K562 (cell line): ENCODE results near the gene MAU2. TPM values are rescaled to one million over a fixed set of nuclear protein-coding genes. Genes with fewer than 3 reads are reported as not detected.

Experiments used
- GABPA ChIP-seq: fragments of 200-800 bp; sonication (Bioruptor generic); conservative IDR thresholded peaks from 2 replicates; pipeline ENCODE4 v1.6.1; 2016; ENCODE audit warnings: low read depth, missing genetic modification characterization, missing compliant biosample characterization
- LEF1 ChIP-seq: fragments of 450-650 bp; IDR thresholded peaks from 2 replicates; pipeline ENCODE4 v1.6.1; 2016; ENCODE audit warnings: mild to moderate bottlenecking
- NFIC ChIP-seq: fragments of 450-650 bp; IDR thresholded peaks from 2 replicates; pipeline ENCODE4 v1.6.1; 2017; ENCODE audit warnings: mild to moderate bottlenecking, inconsistent platforms
- NR4A1 ChIP-seq, 2 experiments: fragments of 250-450 bp in 1 of 2; fragments of 450-650 bp in 1 of 2; sonication (Bioruptor Pico) in 1 of 2; IDR thresholded peaks; 2 replicates each; pipeline versions ENCODE4 v1.4.0 to v1.6.1; 2016 to 2020; ENCODE audit warnings: mild to moderate bottlenecking in 2 of 2, missing compliant biosample characterization in 1 of 2, missing genetic modification characterization in 1 of 2, moderate library complexity in 1 of 2
- PRPF4 ChIP-seq: fragments of 200-400 bp; formaldehyde crosslinking; IDR thresholded peaks from one replicate; pipeline ENCODE4 v1.6.1; 2017; ENCODE audit warnings: low read length, low read depth, mild to moderate bottlenecking; ENCODE audit not compliant: insufficient read depth, poor library complexity, severe bottlenecking
- TAF1 ChIP-seq: IDR thresholded peaks from 2 replicates; pipeline ENCODE4 v1.6.1; 2011; ENCODE audit warnings: mild to moderate bottlenecking, low read length, moderate library complexity; ENCODE audit not compliant: insufficient read depth, control insufficient read depth, severe bottlenecking; ENCODE audit errors: extremely low read depth
- TBP ChIP-seq: optimal IDR thresholded peaks from 2 replicates; pipeline ENCODE3; 2011; ENCODE audit warnings: low read depth, low read length, improper control_type of control experiment
- ZC3H4 ChIP-seq: sonication (generic); formaldehyde crosslinking; IDR thresholded peaks from 2 replicates; pipeline ENCODE4 v1.9.0; 2021; ENCODE audit warnings: missing genetic modification reagents, borderline replicate concordance
- ZNF24 ChIP-seq: fragments of 450-650 bp; IDR thresholded peaks from 2 replicates; pipeline ENCODE4 v1.6.1; 2016
- polyA plus RNA-seq, 8 experiments: library from polyadenylated mRNA; depleted of rRNA in 4 of 8; stranded (reverse) in 5 of 8; unstranded in 3 of 8; fragments of >200 nt; fragmentation: Nextera tagmentation in 2 of 8; fragmentation: Illumina TruSeq in 1 of 8; extraction: Ambion mirVana in 2 of 8; extraction: Trizol in 1 of 8; gene quantifications; 2 replicates each; pipeline versions ENCODE4 v1.2.1 to v1.2.3, GENCODE V29; 2011 to 2014; ENCODE audit warnings: inconsistent platforms in 1 of 8, missing spikeins in 1 of 8
- total RNA-seq, 7 experiments: library from RNA; depleted of rRNA in 6 of 7; stranded (reverse); fragments of >200 nt in 6 of 7; fragmentation: Illumina TruSeq in 2 of 7; extraction: Trizol in 2 of 7; gene quantifications; 2 replicates each; pipeline versions ENCODE4 v1.2.1 to v1.2.3, GENCODE V29; 2011 to 2021; ENCODE audit warnings: low replicate concordance in 1 of 7
- TF ChIP-seq, protein P1 (sequence below): sonication (generic); formaldehyde crosslinking; IDR thresholded peaks from 2 replicates; pipeline ENCODE4 v1.8.0; 2023; ENCODE audit warnings: mild to moderate bottlenecking, missing genetic modification reagents
- TF ChIP-seq, protein P2 (sequence below): sonication (generic); formaldehyde crosslinking; IDR thresholded peaks from 2 replicates; pipeline ENCODE4 v1.4.0; 2020; ENCODE audit warnings: mild to moderate bottlenecking, missing genetic modification reagents
- TF ChIP-seq, protein P3 (sequence below), 2 experiments: fragments of 250-450 bp in 1 of 2; fragments of 450-650 bp in 1 of 2; sonication (Bioruptor Pico) in 1 of 2; IDR thresholded peaks; 2 replicates each; pipeline versions ENCODE4 v1.6.1 to v1.8.0; 2016 to 2021; ENCODE audit warnings: mild to moderate bottlenecking in 2 of 2, moderate library complexity in 2 of 2, missing compliant biosample characterization in 1 of 2, missing genetic modification characterization in 1 of 2
- TF ChIP-seq, protein P4 (sequence below): fragments of 450-650 bp; conservative IDR thresholded peaks from 2 replicates; pipeline ENCODE4 v1.6.1; 2016; ENCODE audit warnings: missing genetic modification characterization, low read depth, mild to moderate bottlenecking, control low read depth, missing compliant biosample characterization
- TF ChIP-seq, protein P5 (sequence below), 3 experiments: fragments of 200-800 bp in 1 of 3; fragments of 250-450 bp in 1 of 3; fragments of 450-650 bp in 1 of 3; sonication (Bioruptor Pico) in 1 of 3; sonication (Bioruptor generic) in 1 of 3; formaldehyde crosslinking in 1 of 3; IDR thresholded peaks; 2 replicates each; pipeline versions ENCODE4 v1.6.1 to v1.8.0; 2016 to 2022; ENCODE audit warnings: mild to moderate bottlenecking in 2 of 3, missing genetic modification characterization in 2 of 3, missing compliant biosample characterization in 1 of 3, moderate library complexity in 1 of 3

MAU2 gene
- total and polyA plus RNA-seq, 9 of the 15 experiments (the other 6 are each of a cell fraction or from before 2014, with no cell fraction given), result 1.2 to 48.1 (median 19.4) TPM

DNA sequence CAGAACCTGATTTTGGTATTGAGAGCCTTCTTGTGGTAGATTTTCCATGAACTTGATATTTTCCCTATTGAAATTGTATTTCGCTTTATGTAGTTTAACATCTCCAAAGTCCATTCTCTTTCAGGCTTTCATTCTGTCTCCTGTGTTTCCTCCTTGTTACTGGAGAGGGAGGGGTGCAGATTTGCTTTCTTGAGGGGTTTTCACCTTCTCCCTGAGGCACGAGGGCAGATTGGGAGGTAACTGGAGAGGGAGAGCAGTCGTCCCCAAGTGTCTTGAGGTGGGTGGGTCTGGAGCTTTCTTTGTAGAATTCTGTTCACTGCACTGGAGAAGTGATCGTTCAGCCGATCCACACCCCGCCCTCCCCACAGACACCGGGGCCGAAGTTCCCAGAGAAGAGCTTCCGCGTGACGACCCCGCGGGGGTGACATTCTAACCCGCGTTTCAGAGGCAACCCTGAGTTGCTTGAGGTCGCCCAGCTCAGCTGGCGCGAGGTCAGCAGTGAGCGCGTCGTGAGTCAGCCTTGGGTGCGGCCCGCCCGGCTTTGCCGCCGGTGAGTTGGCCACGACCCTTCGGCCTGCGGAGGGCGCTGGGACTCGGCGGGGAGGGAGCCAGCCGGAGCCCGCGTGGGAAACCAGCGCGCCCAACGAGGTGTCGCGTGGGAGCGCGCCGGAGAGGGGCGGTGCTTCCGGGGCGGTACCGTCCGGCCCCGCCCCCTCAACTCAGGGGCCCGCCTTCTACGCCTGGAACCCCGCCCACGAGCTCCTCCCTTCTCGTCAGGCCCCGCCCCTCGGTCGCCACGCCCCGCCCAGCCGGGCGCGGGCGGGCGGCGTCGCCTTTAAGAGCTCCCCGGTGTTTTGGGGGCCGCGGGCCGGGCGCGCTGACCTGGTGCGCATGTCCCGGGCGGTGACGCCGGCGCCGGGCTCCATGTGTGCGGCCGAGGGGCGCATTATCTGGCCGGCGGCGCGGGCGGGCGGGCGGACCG is 84.5 kb downstream of the MAU2 start, which contains the start of gene GATAD2A (continued):
- peak; percentile 90 for TF ChIP-seq GABPA
- peak; percentile 81 for TF ChIP-seq NFIC
- TF ChIP-seq, protein P1, sequence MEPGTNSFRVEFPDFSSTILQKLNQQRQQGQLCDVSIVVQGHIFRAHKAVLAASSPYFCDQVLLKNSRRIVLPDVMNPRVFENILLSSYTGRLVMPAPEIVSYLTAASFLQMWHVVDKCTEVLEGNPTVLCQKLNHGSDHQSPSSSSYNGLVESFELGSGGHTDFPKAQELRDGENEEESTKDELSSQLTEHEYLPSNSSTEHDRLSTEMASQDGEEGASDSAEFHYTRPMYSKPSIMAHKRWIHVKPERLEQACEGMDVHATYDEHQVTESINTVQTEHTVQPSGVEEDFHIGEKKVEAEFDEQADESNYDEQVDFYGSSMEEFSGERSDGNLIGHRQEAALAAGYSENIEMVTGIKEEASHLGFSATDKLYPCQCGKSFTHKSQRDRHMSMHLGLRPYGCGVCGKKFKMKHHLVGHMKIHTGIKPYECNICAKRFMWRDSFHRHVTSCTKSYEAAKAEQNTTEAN (CRISPR knock-in tag), result 0 out of 2 replicates have a peak, but pooled peaks have one; percentile 73
- TF ChIP-seq ZC3H4 (CRISPR knock-in tag), result no peak
- peak; percentile 63 for TF ChIP-seq TBP
- TF ChIP-seq, protein P2, sequence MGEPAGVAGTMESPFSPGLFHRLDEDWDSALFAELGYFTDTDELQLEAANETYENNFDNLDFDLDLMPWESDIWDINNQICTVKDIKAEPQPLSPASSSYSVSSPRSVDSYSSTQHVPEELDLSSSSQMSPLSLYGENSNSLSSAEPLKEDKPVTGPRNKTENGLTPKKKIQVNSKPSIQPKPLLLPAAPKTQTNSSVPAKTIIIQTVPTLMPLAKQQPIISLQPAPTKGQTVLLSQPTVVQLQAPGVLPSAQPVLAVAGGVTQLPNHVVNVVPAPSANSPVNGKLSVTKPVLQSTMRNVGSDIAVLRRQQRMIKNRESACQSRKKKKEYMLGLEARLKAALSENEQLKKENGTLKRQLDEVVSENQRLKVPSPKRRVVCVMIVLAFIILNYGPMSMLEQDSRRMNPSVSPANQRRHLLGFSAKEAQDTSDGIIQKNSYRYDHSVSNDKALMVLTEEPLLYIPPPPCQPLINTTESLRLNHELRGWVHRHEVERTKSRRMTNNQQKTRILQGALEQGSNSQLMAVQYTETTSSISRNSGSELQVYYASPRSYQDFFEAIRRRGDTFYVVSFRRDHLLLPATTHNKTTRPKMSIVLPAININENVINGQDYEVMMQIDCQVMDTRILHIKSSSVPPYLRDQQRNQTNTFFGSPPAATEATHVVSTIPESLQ (CRISPR knock-in tag), result peak; percentile 99; the same call in 1 of the 2 replicates
- TF ChIP-seq, protein P3, sequence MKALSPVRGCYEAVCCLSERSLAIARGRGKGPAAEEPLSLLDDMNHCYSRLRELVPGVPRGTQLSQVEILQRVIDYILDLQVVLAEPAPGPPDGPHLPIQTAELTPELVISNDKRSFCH (CRISPR knock-in tag; IDR thresholded peaks at IDR 0.05), result no peak
- TF ChIP-seq, protein P3 (tag; IDR thresholded peaks at IDR 0.05), result peak; percentile 91
- peak; percentile 13 for TF ChIP-seq PRPF4
- peak; percentile 46 for TF ChIP-seq TAF1
- peak; percentile 71 for TF ChIP-seq ZNF24
- peak; percentile 56; the same call in 1 of the 2 replicates for TF ChIP-seq LEF1
- TF ChIP-seq, protein P4, sequence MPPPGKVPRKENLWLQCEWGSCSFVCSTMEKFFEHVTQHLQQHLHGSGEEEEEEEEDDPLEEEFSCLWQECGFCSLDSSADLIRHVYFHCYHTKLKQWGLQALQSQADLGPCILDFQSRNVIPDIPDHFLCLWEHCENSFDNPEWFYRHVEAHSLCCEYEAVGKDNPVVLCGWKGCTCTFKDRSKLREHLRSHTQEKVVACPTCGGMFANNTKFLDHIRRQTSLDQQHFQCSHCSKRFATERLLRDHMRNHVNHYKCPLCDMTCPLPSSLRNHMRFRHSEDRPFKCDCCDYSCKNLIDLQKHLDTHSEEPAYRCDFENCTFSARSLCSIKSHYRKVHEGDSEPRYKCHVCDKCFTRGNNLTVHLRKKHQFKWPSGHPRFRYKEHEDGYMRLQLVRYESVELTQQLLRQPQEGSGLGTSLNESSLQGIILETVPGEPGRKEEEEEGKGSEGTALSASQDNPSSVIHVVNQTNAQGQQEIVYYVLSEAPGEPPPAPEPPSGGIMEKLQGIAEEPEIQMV (tag), result no peak
- no peak for TF ChIP-seq NR4A1 (CRISPR knock-in tag; IDR thresholded peaks at IDR 0.05)
- TF ChIP-seq NR4A1 (tag; IDR thresholded peaks at IDR 0.05), result peak; percentile 75; the same call in 1 of the 2 replicates
- TF ChIP-seq, protein P5, sequence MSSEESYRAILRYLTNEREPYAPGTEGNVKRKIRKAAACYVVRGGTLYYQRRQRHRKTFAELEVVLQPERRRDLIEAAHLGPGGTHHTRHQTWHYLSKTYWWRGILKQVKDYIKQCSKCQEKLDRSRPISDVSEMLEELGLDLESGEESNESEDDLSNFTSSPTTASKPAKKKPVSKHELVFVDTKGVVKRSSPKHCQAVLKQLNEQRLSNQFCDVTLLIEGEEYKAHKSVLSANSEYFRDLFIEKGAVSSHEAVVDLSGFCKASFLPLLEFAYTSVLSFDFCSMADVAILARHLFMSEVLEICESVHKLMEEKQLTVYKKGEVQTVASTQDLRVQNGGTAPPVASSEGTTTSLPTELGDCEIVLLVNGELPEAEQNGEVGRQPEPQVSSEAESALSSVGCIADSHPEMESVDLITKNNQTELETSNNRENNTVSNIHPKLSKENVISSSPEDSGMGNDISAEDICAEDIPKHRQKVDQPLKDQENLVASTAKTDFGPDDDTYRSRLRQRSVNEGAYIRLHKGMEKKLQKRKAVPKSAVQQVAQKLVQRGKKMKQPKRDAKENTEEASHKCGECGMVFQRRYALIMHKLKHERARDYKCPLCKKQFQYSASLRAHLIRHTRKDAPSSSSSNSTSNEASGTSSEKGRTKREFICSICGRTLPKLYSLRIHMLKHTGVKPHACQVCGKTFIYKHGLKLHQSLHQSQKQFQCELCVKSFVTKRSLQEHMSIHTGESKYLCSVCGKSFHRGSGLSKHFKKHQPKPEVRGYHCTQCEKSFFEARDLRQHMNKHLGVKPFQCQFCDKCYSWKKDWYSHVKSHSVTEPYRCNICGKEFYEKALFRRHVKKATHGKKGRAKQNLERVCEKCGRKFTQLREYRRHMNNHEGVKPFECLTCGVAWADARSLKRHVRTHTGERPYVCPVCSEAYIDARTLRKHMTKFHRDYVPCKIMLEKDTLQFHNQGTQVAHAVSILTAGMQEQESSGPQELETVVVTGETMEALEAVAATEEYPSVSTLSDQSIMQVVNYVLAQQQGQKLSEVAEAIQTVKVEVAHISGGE (CRISPR knock-in tag; IDR thresholded peaks at IDR 0.05), result peak in 1 of 3 experiments; percentile 79; a peak in 2 of 6 replicates
